ENCODE results near the gene PFN3.

DNA sequence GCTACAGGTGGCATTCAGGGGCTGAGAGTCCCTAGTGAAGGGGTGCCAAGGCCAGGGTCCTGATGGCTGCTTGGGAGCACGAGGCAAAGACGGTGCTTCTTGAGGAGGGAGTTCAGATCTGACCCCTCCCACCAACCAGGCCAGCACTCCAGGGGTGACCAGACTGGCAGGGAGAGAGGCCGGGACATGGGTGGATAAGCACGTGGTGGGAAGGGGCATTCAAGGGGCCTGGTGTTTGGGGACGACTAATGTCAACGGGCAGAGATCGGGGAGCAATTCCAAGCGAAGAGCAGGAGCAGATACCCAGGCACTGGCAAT is 38.2 kb downstream of the PFN3 start:
- TF ChIP-seq, protein P1, sequence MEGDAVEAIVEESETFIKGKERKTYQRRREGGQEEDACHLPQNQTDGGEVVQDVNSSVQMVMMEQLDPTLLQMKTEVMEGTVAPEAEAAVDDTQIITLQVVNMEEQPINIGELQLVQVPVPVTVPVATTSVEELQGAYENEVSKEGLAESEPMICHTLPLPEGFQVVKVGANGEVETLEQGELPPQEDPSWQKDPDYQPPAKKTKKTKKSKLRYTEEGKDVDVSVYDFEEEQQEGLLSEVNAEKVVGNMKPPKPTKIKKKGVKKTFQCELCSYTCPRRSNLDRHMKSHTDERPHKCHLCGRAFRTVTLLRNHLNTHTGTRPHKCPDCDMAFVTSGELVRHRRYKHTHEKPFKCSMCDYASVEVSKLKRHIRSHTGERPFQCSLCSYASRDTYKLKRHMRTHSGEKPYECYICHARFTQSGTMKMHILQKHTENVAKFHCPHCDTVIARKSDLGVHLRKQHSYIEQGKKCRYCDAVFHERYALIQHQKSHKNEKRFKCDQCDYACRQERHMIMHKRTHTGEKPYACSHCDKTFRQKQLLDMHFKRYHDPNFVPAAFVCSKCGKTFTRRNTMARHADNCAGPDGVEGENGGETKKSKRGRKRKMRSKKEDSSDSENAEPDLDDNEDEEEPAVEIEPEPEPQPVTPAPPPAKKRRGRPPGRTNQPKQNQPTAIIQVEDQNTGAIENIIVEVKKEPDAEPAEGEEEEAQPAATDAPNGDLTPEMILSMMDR (conservative IDR thresholded peaks at IDR 0.05; ENCODE audit: low read depth in 2 of 2): no peak
- no peak for TF ChIP-seq EZH2phosphoT487 (IDR thresholded peaks at IDR 0.05; ENCODE audit: unreplicated experiment)
- TF ChIP-seq POLR2AphosphoS5 (IDR thresholded peaks at IDR 0.05; ENCODE audit: low read depth): no peak
- TF ChIP-seq, protein P2, sequence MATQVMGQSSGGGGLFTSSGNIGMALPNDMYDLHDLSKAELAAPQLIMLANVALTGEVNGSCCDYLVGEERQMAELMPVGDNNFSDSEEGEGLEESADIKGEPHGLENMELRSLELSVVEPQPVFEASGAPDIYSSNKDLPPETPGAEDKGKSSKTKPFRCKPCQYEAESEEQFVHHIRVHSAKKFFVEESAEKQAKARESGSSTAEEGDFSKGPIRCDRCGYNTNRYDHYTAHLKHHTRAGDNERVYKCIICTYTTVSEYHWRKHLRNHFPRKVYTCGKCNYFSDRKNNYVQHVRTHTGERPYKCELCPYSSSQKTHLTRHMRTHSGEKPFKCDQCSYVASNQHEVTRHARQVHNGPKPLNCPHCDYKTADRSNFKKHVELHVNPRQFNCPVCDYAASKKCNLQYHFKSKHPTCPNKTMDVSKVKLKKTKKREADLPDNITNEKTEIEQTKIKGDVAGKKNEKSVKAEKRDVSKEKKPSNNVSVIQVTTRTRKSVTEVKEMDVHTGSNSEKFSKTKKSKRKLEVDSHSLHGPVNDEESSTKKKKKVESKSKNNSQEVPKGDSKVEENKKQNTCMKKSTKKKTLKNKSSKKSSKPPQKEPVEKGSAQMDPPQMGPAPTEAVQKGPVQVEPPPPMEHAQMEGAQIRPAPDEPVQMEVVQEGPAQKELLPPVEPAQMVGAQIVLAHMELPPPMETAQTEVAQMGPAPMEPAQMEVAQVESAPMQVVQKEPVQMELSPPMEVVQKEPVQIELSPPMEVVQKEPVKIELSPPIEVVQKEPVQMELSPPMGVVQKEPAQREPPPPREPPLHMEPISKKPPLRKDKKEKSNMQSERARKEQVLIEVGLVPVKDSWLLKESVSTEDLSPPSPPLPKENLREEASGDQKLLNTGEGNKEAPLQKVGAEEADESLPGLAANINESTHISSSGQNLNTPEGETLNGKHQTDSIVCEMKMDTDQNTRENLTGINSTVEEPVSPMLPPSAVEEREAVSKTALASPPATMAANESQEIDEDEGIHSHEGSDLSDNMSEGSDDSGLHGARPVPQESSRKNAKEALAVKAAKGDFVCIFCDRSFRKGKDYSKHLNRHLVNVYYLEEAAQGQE (IDR thresholded peaks at IDR 0.05; ENCODE audit: unreplicated experiment): no peak
- TF ChIP-seq, protein P3, sequence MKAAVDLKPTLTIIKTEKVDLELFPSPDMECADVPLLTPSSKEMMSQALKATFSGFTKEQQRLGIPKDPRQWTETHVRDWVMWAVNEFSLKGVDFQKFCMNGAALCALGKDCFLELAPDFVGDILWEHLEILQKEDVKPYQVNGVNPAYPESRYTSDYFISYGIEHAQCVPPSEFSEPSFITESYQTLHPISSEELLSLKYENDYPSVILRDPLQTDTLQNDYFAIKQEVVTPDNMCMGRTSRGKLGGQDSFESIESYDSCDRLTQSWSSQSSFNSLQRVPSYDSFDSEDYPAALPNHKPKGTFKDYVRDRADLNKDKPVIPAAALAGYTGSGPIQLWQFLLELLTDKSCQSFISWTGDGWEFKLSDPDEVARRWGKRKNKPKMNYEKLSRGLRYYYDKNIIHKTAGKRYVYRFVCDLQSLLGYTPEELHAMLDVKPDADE (IDR thresholded peaks at IDR 0.05): no peak

All from GM23338 (cell line).